Measurements from ENCODE around the gene FYB2.

The FYB2 gene

DNA sequence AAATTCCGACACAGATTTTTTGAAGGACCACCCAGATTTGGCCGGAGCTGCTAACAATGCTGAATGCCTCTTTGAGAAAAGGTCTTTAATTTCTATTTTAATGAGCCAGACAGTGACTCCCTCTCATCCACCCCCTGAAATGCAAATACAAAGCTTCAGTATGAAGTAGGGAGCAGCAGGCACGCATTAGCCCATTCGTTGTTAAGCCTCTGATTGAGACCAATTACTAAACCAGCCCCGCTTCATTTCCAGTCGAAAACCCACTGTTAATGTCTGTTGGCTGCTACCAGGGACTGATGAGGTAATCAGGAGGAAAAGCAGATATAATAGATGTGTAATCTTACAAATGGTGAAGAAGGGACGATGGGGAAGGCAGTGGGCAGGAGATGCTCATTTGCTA lies 30.5 kb upstream of the FYB2 start:
- DNase-seq (ENCODE audit: low read depth), result no peak
- TF ChIP-seq, protein P1, sequence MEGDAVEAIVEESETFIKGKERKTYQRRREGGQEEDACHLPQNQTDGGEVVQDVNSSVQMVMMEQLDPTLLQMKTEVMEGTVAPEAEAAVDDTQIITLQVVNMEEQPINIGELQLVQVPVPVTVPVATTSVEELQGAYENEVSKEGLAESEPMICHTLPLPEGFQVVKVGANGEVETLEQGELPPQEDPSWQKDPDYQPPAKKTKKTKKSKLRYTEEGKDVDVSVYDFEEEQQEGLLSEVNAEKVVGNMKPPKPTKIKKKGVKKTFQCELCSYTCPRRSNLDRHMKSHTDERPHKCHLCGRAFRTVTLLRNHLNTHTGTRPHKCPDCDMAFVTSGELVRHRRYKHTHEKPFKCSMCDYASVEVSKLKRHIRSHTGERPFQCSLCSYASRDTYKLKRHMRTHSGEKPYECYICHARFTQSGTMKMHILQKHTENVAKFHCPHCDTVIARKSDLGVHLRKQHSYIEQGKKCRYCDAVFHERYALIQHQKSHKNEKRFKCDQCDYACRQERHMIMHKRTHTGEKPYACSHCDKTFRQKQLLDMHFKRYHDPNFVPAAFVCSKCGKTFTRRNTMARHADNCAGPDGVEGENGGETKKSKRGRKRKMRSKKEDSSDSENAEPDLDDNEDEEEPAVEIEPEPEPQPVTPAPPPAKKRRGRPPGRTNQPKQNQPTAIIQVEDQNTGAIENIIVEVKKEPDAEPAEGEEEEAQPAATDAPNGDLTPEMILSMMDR (conservative IDR thresholded peaks at IDR 0.05; ENCODE audit: control insufficient read depth, insufficient read depth, low read depth, low read length), result no peak
- H3K4me3 ChIP-seq (ENCODE audit: control insufficient read depth, low read depth, low read length), result no peak overlapping the region

DNA sequence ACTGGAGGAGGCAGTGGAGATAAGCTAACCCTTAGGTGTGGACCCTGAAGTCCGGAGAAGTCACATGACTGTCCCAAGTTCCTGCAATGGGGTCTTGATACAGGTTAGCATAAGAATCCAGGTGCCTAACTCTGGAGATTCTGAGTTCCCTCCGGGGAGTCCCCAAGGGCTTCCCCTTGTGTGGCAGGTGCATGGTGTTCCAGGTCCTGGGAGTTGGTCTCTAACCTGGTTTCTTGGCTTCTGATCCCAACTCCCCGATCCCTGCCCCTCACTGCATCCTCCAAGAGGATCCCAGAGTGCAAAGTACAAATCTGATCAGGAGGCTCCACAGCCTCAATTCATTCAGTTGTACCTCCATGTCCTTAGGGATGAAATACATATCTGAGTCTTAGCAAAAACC lies 26.1 kb upstream of the FYB2 start:
- TF ChIP-seq, protein P1 (conservative IDR thresholded peaks at IDR 0.05; ENCODE audit: control insufficient read depth, insufficient read depth, low read depth, low read length), result no peak
- no peak overlapping the region for H3K4me3 ChIP-seq (ENCODE audit: control insufficient read depth, low read depth, low read length)
- DNase-seq (ENCODE audit: low read depth), result no peak

DNA sequence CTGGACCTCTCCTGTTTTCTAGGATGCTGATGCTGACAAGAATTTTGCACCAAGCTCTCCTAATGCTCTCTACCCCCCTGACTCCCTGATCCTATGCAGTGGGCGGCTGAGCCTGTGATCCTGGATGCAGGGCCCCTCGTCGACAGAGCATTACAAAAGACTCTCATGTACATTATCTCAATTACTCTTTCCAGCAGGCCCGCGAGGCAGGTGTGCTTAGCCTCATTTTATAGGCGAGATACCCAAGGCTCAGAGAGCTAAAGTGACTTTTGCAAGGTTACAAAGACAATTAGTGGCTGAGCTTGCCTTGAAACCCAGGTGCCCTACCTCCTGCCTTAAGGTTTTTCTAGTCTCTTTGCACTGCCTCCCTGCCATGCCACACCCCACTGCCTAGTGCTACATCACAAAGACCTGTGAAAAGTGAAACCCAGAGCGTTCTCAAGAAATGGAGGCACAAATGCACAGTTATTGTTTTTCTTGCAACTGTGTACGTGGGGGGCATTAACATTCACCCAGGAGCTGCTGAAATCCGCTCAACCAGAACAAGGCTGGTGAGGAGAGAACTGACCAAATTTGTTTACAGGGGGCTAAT lies 25.4 kb upstream of the FYB2 start:
- TF ChIP-seq, protein P1 (conservative IDR thresholded peaks at IDR 0.05; ENCODE audit: control insufficient read depth, insufficient read depth, low read depth, low read length), result no peak
- no peak for DNase-seq (ENCODE audit: low read depth)
- no peak overlapping the region for H3K4me3 ChIP-seq (ENCODE audit: control insufficient read depth, low read depth, low read length)

DNA sequence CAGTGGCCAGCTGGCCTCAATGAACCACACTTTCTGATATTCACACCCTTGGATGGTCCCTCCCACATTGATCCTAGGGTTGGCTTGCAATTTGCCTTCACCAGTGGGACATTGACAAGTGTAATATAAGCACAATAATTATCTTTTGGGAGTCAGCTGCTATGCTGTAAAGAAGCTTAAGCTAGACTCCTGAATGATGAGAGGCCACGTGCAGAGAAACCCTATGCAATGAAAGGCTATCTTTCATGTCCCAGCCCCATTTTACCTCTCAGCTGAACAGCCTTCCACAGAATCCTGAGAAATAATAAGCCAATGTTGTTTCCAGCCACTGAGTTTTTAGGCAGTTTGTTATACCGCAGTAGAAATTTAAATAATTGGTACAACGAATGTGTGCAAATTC lies 24.3 kb upstream of the FYB2 start:
- no peak overlapping the region for H3K4me3 ChIP-seq (ENCODE audit: control insufficient read depth, low read depth, low read length)
- TF ChIP-seq, protein P1 (conservative IDR thresholded peaks at IDR 0.05; ENCODE audit: control insufficient read depth, insufficient read depth, low read depth, low read length), result no peak
- no peak for DNase-seq (ENCODE audit: low read depth)

DNA sequence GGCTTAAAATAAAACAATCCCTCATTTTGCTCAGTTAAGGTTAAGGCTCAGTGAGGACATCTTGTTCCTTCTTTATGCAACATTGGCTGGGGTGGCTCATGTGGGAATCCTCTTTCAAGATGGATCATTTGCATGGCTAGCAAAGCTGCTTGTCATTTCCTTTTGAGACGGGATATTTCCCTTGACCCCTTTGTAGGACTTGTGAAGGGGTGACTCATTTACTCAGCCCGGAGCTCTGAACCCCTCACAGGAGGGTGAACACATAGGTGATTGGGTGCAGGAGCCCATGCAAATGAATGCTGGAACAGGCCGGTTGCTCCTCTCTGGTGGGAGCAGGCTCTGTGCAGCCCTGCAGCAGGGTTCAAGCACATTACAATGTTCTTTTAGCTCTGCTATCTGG lies 19.6 kb upstream of the FYB2 start:
- DNase-seq (ENCODE audit: low read depth), result peak; percentile 70
- TF ChIP-seq, protein P1 (conservative IDR thresholded peaks at IDR 0.05; ENCODE audit: control insufficient read depth, insufficient read depth, low read depth, low read length), result no peak

DNA sequence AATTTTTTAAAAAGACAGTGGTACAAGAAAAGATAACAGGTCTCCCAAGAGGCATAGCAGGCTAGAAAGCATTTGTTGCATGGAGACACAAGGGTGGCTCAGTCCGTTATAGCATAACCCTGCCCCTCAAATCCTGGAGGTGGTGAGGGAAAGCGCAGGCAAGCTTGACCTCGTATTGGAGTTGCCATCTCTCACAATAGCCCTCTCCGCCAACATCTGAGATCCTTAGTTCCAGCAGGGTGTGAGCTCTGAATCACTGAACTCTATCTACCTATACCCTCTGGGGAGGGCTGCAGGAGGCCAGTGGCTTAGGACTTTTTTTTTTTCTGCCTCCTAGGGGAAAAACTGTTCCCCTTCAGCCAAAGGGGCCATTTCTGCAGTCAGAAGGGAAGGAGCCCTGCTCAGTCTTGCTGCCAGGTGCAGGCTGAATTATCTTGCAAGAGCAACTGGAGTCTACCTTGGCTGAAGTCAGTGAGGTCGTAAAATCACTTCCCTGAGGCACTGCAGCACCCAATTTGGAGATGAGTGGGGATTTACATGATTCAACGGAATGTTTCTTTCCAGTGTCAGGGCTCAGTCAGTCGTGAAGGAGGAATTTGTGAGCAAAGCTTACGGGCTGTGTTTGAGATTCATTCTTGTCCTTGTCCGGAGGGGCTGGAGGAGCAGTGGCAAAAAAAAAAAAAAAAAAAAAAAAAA lies 18.2 kb upstream of the FYB2 start:
- no peak overlapping the region for H3K4me3 ChIP-seq (ENCODE audit: control insufficient read depth, low read depth, low read length)
- DNase-seq (ENCODE audit: low read depth), result no peak
- TF ChIP-seq, protein P1 (conservative IDR thresholded peaks at IDR 0.05; ENCODE audit: control insufficient read depth, insufficient read depth, low read depth, low read length), result no peak

More for the DNA sequence above, 19.6 kb upstream of the FYB2 start:
- H3K4me3 ChIP-seq (ENCODE audit: control insufficient read depth, low read depth, low read length), result no peak overlapping the region

Data from fibroblast of mammary gland (primary cell).